OCI-LY3 (cell line): Measurements from ENCODE around the gene LYPD6B.

Experiments
- H2AFZ ChIP-seq: fragments of 200-600, 300-600 bp; shearing (Covaris generic); 2 replicates; pipeline ENCODE4 v1.6.0; 2014; ENCODE audit warnings: antibody characterized with exemption, low read depth, low read length
- H3K27ac ChIP-seq: fragments of 200-600, 300-600 bp; sonication (generic); 2 replicates; pipeline ENCODE4 v1.5.1; 2014; ENCODE audit warnings: mild to moderate bottlenecking, low read length, moderate library complexity, mixed read lengths
- H3K27me3 ChIP-seq: fragments of 200-600, 300-600 bp; sonication (generic); 2 replicates; pipeline ENCODE4 v1.6.1; 2014; ENCODE audit warnings: low read depth, low read length, mixed read lengths
- H3K36me3 ChIP-seq: fragments of 200-600, 300-600 bp; sonication (generic); replicated peaks from 2 replicates; pipeline ENCODE3; 2014; ENCODE audit warnings: low read depth, low read length, mixed read lengths
- H3K4me1 ChIP-seq: fragments of 300-600, 200-600 bp; sonication (generic); 2 replicates; pipeline ENCODE4 v1.6.1; 2014; ENCODE audit warnings: low read length, mixed read lengths
- H3K4me2 ChIP-seq: fragments of 200-600, 300-600 bp; sonication (generic); 2 replicates; pipeline ENCODE4 v1.6.1; 2014; ENCODE audit warnings: low read length, mixed read lengths
- H3K4me3 ChIP-seq: fragments of 300-600, 200-600 bp; sonication (generic); 2 replicates; pipeline ENCODE4 v1.5.1; 2014; ENCODE audit warnings: antibody characterized with exemption, mild to moderate bottlenecking, low read length, moderate library complexity
- H3K79me2 ChIP-seq: fragments of 300-600, 200-600 bp; shearing (Covaris generic); 2 replicates; pipeline ENCODE4 v1.6.1; 2014; ENCODE audit warnings: mild to moderate bottlenecking, low read length, mixed read lengths
- H3K9ac ChIP-seq: fragments of 300-600, 200-600 bp; shearing (Covaris generic); 2 replicates; pipeline ENCODE4 v1.6.0; 2014; ENCODE audit warnings: mild to moderate bottlenecking, low read length, moderate library complexity
- H3K9me3 ChIP-seq: fragments of 200-600, 300-600 bp; shearing (Covaris generic); 2 replicates; pipeline ENCODE4 v1.6.1; 2014; ENCODE audit warnings: low read length, mixed read lengths; ENCODE audit not compliant: insufficient read depth
- H4K20me1 ChIP-seq: fragments of 200-600, 300-600 bp; sonication (generic); 2 replicates; pipeline ENCODE4 v1.6.1; 2016; ENCODE audit warnings: low read length, mixed read lengths; ENCODE audit not compliant: insufficient read depth
- CTCF ChIP-seq: fragments of 200-600, 300-600 bp; sonication (generic); IDR thresholded peaks from 2 replicates; pipeline ENCODE4 v1.5.1; 2014; ENCODE audit warnings: antibody characterized with exemption, low read length, low read depth
- EZH2phosphoT487 ChIP-seq: fragments of 200-600 bp; shearing (Covaris generic); IDR thresholded peaks from 2 replicates; pipeline ENCODE4 v1.6.1; 2018; ENCODE audit warnings: antibody characterized with exemption, mixed run types, low read depth

Gene LYPD6B

GRCh38 chr2:148998831-148999200 lies 39.7 kb upstream of the LYPD6B start:
- H3K36me3 ChIP-seq: no peaks in the 10 kb centered on the region
- H3K4me3 ChIP-seq: no peak overlapping the region
- peaks cover 5% of the 10 kb centered on the region; the same call in 1 of the 2 replicates for H3K4me1 ChIP-seq
- no peak overlapping the region for H3K27ac ChIP-seq
- TF ChIP-seq EZH2phosphoT487 (no peak), CTCF (no peak)
- H4K20me1 ChIP-seq: no peaks in the 10 kb centered on the region
- H3K9me3 ChIP-seq: no peaks in the 10 kb centered on the region
- H3K79me2 ChIP-seq: no peaks in the 10 kb centered on the region
- no peak overlapping the region for H2AFZ ChIP-seq
- H3K9ac ChIP-seq: no peak overlapping the region
- H3K4me2 ChIP-seq: no peak overlapping the region
- H3K27me3 ChIP-seq: no peaks in the 10 kb centered on the region

- Histone ChIP-seq H3K27ac (no peak overlapping the region), H2AFZ (no peak overlapping the region), H3K36me3 (no peaks in the 10 kb centered on the region), H3K79me2 (no peaks in the 10 kb centered on the region), H4K20me1 (no peaks in the 10 kb centered on the region), H3K9ac (no peak overlapping the region), H3K9me3 (no peaks in the 10 kb centered on the region), H3K4me3 (no peak overlapping the region), H3K4me2 (no peak overlapping the region), H3K27me3 (no peaks in the 10 kb centered on the region), H3K4me1 (peaks cover 5% of the 10 kb centered on the region; the same call in 1 of the 2 replicates)
- no peak for TF ChIP-seq CTCF
- TF ChIP-seq EZH2phosphoT487: no peak
Measured at GRCh38 chr2:148999451-148999921, 39.0 kb upstream of the LYPD6B start.

- H3K27me3 ChIP-seq: no peaks in the 10 kb centered on the region
- no peaks in the 10 kb centered on the region for H3K36me3 ChIP-seq
- H2AFZ ChIP-seq: no peak overlapping the region
- H3K9ac ChIP-seq: no peak overlapping the region
- TF ChIP-seq CTCF (no peak), EZH2phosphoT487 (no peak)
- H3K27ac ChIP-seq: no peak overlapping the region
- peaks cover 5% of the 10 kb centered on the region; the same call in 1 of the 2 replicates for H3K4me1 ChIP-seq
- no peaks in the 10 kb centered on the region for H3K9me3 ChIP-seq
- H3K4me3 ChIP-seq: no peak overlapping the region
- no peaks in the 10 kb centered on the region for H4K20me1 ChIP-seq
- H3K4me2 ChIP-seq: no peak overlapping the region
- no peaks in the 10 kb centered on the region for H3K79me2 ChIP-seq
Measured at GRCh38 chr2:149000158-149000938, 38.2 kb upstream of the LYPD6B start.

- Histone ChIP-seq H3K9ac (no peak overlapping the region), H3K36me3 (no peaks in the 10 kb centered on the region)
Measured at GRCh38 chr2:149001496-149001895, 37.0 kb upstream of the LYPD6B start.

More at GRCh38 chr2:149001496-149001895, 37.0 kb upstream of the LYPD6B start:
- no peaks in the 10 kb centered on the region for H3K27me3 ChIP-seq
- no peak for TF ChIP-seq CTCF
- TF ChIP-seq EZH2phosphoT487: no peak
- no peaks in the 10 kb centered on the region for H3K79me2 ChIP-seq
- H3K4me1 ChIP-seq: peaks cover 5% of the 10 kb centered on the region; the same call in 1 of the 2 replicates
- no peak overlapping the region for H3K4me3 ChIP-seq
- H3K9me3 ChIP-seq: no peaks in the 10 kb centered on the region
- H3K4me2 ChIP-seq: no peak overlapping the region
- no peak overlapping the region for H3K27ac ChIP-seq
- H2AFZ ChIP-seq: no peak overlapping the region
- H4K20me1 ChIP-seq: no peaks in the 10 kb centered on the region
